IMR-90 (cell line): ENCODE data around the gene SH3GL2. TPM values are rescaled to one million over a fixed set of nuclear protein-coding genes. Genes with fewer than 3 reads are reported as not detected.

Experiments
- ATAC-seq: fragments of 200-7000 bp; cut with Tn5 transposase; 2 replicates; pipeline ENCODE4 v1.9.1; 2020; ENCODE audit warnings: low read depth, mild to moderate bottlenecking, moderate library complexity
- BruUV-seq: library from RNA; stranded (reverse); fragments of 400-500 nt; replicated peaks from 2 replicates; lab custom pipeline; 2021; lab: Mats Ljungman, UMichigan
- CTCF ChIA-PET: fragments of 300-600 bp; formaldehyde crosslinking; extraction: SDS; loops from one replicate; lab custom pipeline; 2021; ENCODE audit warnings: antibody characterized with exemption; lab: Yijun Ruan, JAX
- POLR2A ChIA-PET: fragments of 300-600 bp; sonication (Branson Sonifier 250); formaldehyde crosslinking; loops from one replicate; lab custom pipeline; 2022; ENCODE audit warnings: antibody characterized with exemption; ENCODE audit not compliant: unreplicated experiment; lab: Charles Lee
- DNase-seq: peaks from one replicate; pipeline ENCODE4 v3.0.0; 2013
- H2AFZ ChIP-seq: replicated peaks from 2 replicates; pipeline ENCODE3; 2013; ENCODE audit warnings: low read length, mild to moderate bottlenecking; ENCODE audit not compliant: poor library complexity
- H2AK5ac ChIP-seq: 2 replicates; pipeline ENCODE4 v1.6.1; 2013; ENCODE audit warnings: low read depth, low read length, inconsistent platforms
- H2AK9ac ChIP-seq: replicated peaks from 2 replicates; pipeline ENCODE3; 2013; ENCODE audit warnings: mild to moderate bottlenecking, low read depth, low read length, moderate library complexity; ENCODE audit not compliant: poor library complexity
- H2BK120ac ChIP-seq: 2 replicates; pipeline ENCODE4 v1.6.1; 2013; ENCODE audit warnings: low read depth, low read length, inconsistent platforms
- H2BK15ac ChIP-seq: 3 replicates; pipeline ENCODE4 v1.6.1; 2013; ENCODE audit warnings: low read depth, low read length, inconsistent platforms
- H2BK20ac ChIP-seq: 2 replicates; pipeline ENCODE4 v1.6.1; 2013; ENCODE audit warnings: low read depth, mild to moderate bottlenecking, inconsistent platforms, low read length, moderate library complexity
- H2BK5ac ChIP-seq: 2 replicates; pipeline ENCODE4 v1.6.1; 2013; ENCODE audit warnings: mild to moderate bottlenecking, low read depth, low read length, inconsistent platforms; ENCODE audit not compliant: poor library complexity, severe bottlenecking
- H3K14ac ChIP-seq: replicated peaks from 2 replicates; pipeline ENCODE4 v1.6.1; 2013; ENCODE audit warnings: low read depth, low read length, inconsistent platforms
- H3K18ac ChIP-seq: 2 replicates; pipeline ENCODE4 v1.6.1; 2013; ENCODE audit warnings: low read depth, low read length, control low read depth
- H3K23ac ChIP-seq: 2 replicates; pipeline ENCODE4 v1.6.1; 2013; ENCODE audit warnings: low read depth, low read length, inconsistent platforms
- H3K27ac ChIP-seq: 2 replicates; pipeline ENCODE4 v1.5.1; 2013; ENCODE audit warnings: mild to moderate bottlenecking, control low read depth, low read length; ENCODE audit not compliant: insufficient read depth
- H3K27me3 ChIP-seq: 2 replicates; pipeline ENCODE4 v1.6.1; 2013; ENCODE audit warnings: low read length; ENCODE audit not compliant: control insufficient read depth, insufficient read depth
- H3K36me3 ChIP-seq: 2 replicates; pipeline ENCODE4 v1.6.1; 2013; ENCODE audit warnings: low read length, mixed read lengths; ENCODE audit not compliant: control insufficient read depth, insufficient read depth
- H3K4ac ChIP-seq: 2 replicates; pipeline ENCODE4 v1.6.1; 2013; ENCODE audit warnings: low read depth, low read length, inconsistent platforms
- H3K4me1 ChIP-seq: 2 replicates; pipeline ENCODE4 v1.6.1; 2013; ENCODE audit warnings: low read length, mixed read lengths; ENCODE audit not compliant: control insufficient read depth, insufficient read depth
- H3K4me2 ChIP-seq: 2 replicates; pipeline ENCODE4 v1.6.1; 2013; ENCODE audit warnings: low read depth, mild to moderate bottlenecking, control low read depth, low read length, moderate library complexity
- H3K4me3 ChIP-seq: 2 replicates; pipeline ENCODE4 v1.5.1; 2013; ENCODE audit warnings: low read depth, mild to moderate bottlenecking, control low read depth, low read length, moderate library complexity; ENCODE audit not compliant: insufficient read depth
- H3K56ac ChIP-seq: 2 replicates; pipeline ENCODE4 v1.6.1; 2013; ENCODE audit warnings: low read length, inconsistent platforms; ENCODE audit not compliant: insufficient read depth; ENCODE audit errors: extremely low read depth
- H3K79me1 ChIP-seq, 2 experiments: 2 replicates each; pipeline ENCODE4 v1.6.1; 2013; ENCODE audit warnings: low read length in 2 of 2, inconsistent platforms in 1 of 2, low read depth in 1 of 2
- H3K9ac ChIP-seq: 2 replicates; pipeline ENCODE4 v1.6.1; 2013; ENCODE audit warnings: low read depth, low read length, control low read depth
- H3K9me1 ChIP-seq: 2 replicates; pipeline ENCODE4 v1.6.1; 2013; ENCODE audit warnings: low read length, inconsistent platforms; ENCODE audit not compliant: insufficient read depth
- H3K9me3 ChIP-seq: 2 replicates; pipeline ENCODE4 v1.6.1; 2013; ENCODE audit warnings: low read length; ENCODE audit not compliant: control insufficient read depth, insufficient read depth
- H4K20me1 ChIP-seq: 2 replicates; pipeline ENCODE4 v1.6.1; 2013; ENCODE audit warnings: low read length, inconsistent platforms; ENCODE audit not compliant: insufficient read depth
- H4K5ac ChIP-seq: 2 replicates; pipeline ENCODE4 v1.6.1; 2013; ENCODE audit warnings: mild to moderate bottlenecking, low read depth, low read length, control low read depth
- H4K8ac ChIP-seq, 2 experiments: 2 replicates each; pipeline ENCODE4 v1.6.1; 2013; ENCODE audit warnings: low read depth in 2 of 2, low read length in 2 of 2, control low read depth in 1 of 2, inconsistent platforms in 1 of 2
- H4K91ac ChIP-seq: 2 replicates; pipeline ENCODE4 v1.6.1; 2013; ENCODE audit warnings: low read depth, low read length, inconsistent platforms; ENCODE audit not compliant: insufficient read depth
- BHLHE40 ChIP-seq: fragments of 150-350 bp; IDR thresholded peaks from 2 replicates; pipeline ENCODE4 v1.6.1; 2016; ENCODE audit warnings: mild to moderate bottlenecking, low read depth, low read length
- CEBPB ChIP-seq: IDR thresholded peaks from 2 replicates; pipeline ENCODE4 v1.6.1; 2012; ENCODE audit warnings: low read depth, low read length, improper control_type of control experiment
- CHD1 ChIP-seq: IDR thresholded peaks from 2 replicates; pipeline ENCODE4 v1.6.1; 2012; ENCODE audit warnings: low read depth, low read length, improper control_type of control experiment
- CTCF ChIP-seq: conservative IDR thresholded peaks from 2 replicates; pipeline ENCODE4 v1.5.1; 2012; ENCODE audit warnings: mild to moderate bottlenecking, low read depth, low read length, improper control_type of control experiment
- MAFK ChIP-seq: IDR thresholded peaks from 2 replicates; pipeline ENCODE4 v1.6.1; 2012; ENCODE audit warnings: low read depth, low read length, improper control_type of control experiment
- MAZ ChIP-seq: IDR thresholded peaks from 2 replicates; pipeline ENCODE4 v1.6.1; 2012; ENCODE audit warnings: low read depth, mild to moderate bottlenecking, low read length, improper control_type of control experiment, moderate library complexity, borderline replicate concordance
- MXI1 ChIP-seq: IDR thresholded peaks from 2 replicates; pipeline ENCODE4 v1.6.1; 2012; ENCODE audit warnings: low read depth, mild to moderate bottlenecking, low read length, moderate library complexity, borderline replicate concordance
- NFE2L2 ChIP-seq: fragments of 150-350 bp; IDR thresholded peaks from 2 replicates; pipeline ENCODE4 v1.6.1; 2016; ENCODE audit warnings: low read depth, mild to moderate bottlenecking, low read length
- POLR2A ChIP-seq: IDR thresholded peaks from 2 replicates; pipeline ENCODE4 v1.6.1; 2012; ENCODE audit warnings: mild to moderate bottlenecking, low read depth, low read length
- RAD21 ChIP-seq: IDR thresholded peaks from 2 replicates; pipeline ENCODE4 v1.6.1; 2012; ENCODE audit warnings: low read length, improper control_type of control experiment
- RCOR1 ChIP-seq: IDR thresholded peaks from 2 replicates; pipeline ENCODE4 v1.6.1; 2012; ENCODE audit warnings: mild to moderate bottlenecking, low read length, improper control_type of control experiment; ENCODE audit not compliant: insufficient replicate concordance
- SMC3 ChIP-seq: fragments of 150-350 bp; IDR thresholded peaks from 2 replicates; pipeline ENCODE4 v1.6.1; 2016; ENCODE audit warnings: low read depth, mild to moderate bottlenecking, antibody characterized with exemption, low read length, moderate library complexity
- WGBS, 2 experiments: methylation state at CpG; one replicate each; pipeline versions ENCODE4 v1.1.5 to v1.1.7; 2013; ENCODE audit warnings: missing lambda C conversion rate in 2 of 2; ENCODE audit not compliant: insufficient read length in 1 of 2; ENCODE audit errors: extremely low coverage in 2 of 2; 5-methylcytosine and 5-hydroxymethylcytosine counted together
- dilution Hi-C: fragments of 300-500 bp; cut with HindIII; formaldehyde crosslinking; loops from one replicate; pipeline ENCODE4 v1.14.3; 2018; ENCODE audit warnings: low sequenced_read_pairs; ENCODE audit not compliant: unreplicated experiment
- in situ Hi-C: fragments of 300-500 bp; cut with MboI; formaldehyde crosslinking; loops from 3 replicates; pipeline ENCODE4 v1.14.3; 2019; ENCODE audit warnings: low sequenced_read_pairs, inconsistent platforms, mixed read lengths
- intact Hi-C: fragments of 100-400 bp; cut with micrococcal nuclease; formaldehyde crosslinking; loops from 2 replicates; pipeline ENCODE4 v1.10.0; 2022
- polyA plus RNA-seq, 3 experiments: library from polyadenylated mRNA; depleted of rRNA; stranded (reverse); fragments of >200 nt; gene quantifications; 2 replicates each; pipeline ENCODE4 v1.2.3, GENCODE V29; 2012; ENCODE audit warnings: low replicate concordance in 1 of 3
- total RNA-seq: library from RNA; depleted of rRNA; stranded (reverse); fragments of >200 nt; gene quantifications from 2 replicates; pipeline ENCODE4 v1.2.3, GENCODE V29; 2012
- TF ChIP-seq, protein P1 (sequence below): fragments of 150-350 bp; IDR thresholded peaks from 2 replicates; pipeline ENCODE4 v1.6.1; 2016; ENCODE audit warnings: low read depth, mild to moderate bottlenecking, low read length, moderate library complexity, borderline replicate concordance
- TF ChIP-seq, protein P2 (sequence below): fragments of 150-350 bp; IDR thresholded peaks from 2 replicates; pipeline ENCODE4 v1.6.1; 2017; ENCODE audit warnings: mild to moderate bottlenecking, antibody characterized with exemption, low read length, low read depth

SH3GL2 gene
- total and polyA plus RNA-seq, 2 of the 4 experiments (the other 2 are of a cell fraction), result under 0.01 to 0.05 TPM

DNA sequence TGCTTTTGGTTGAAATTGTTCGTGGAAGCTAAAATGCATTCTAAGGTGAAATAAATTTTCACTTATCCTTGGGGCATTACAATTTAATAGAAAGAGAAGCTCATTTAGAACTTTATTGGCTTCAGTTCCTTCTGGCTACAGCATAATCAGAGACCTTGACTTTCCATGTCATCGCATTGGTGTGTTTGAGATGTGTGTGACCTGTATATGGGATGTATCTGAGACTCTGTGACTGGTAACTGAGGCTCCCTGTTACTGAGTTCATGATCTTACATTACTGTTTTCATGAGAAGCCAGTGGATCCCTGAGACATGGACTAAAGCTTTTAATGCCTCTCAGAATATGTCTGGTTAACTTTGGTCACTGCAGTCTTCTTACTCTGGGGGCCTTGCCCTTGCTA, 32.5 kb downstream of the SH3GL2 start:
- TF ChIP-seq CEBPB (no peak), BHLHE40 (no peak), MAZ (no peak), SMC3 (no peak), POLR2A (no peak), RCOR1 (no peak), MAFK (no peak), CHD1 (no peak), RAD21 (no peak), MXI1 (no peak), NFE2L2 (no peak), CTCF (no peak)
- TF ChIP-seq, protein P1, sequence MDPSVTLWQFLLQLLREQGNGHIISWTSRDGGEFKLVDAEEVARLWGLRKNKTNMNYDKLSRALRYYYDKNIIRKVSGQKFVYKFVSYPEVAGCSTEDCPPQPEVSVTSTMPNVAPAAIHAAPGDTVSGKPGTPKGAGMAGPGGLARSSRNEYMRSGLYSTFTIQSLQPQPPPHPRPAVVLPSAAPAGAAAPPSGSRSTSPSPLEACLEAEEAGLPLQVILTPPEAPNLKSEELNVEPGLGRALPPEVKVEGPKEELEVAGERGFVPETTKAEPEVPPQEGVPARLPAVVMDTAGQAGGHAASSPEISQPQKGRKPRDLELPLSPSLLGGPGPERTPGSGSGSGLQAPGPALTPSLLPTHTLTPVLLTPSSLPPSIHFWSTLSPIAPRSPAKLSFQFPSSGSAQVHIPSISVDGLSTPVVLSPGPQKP, result no peak
- TF ChIP-seq, protein P2, sequence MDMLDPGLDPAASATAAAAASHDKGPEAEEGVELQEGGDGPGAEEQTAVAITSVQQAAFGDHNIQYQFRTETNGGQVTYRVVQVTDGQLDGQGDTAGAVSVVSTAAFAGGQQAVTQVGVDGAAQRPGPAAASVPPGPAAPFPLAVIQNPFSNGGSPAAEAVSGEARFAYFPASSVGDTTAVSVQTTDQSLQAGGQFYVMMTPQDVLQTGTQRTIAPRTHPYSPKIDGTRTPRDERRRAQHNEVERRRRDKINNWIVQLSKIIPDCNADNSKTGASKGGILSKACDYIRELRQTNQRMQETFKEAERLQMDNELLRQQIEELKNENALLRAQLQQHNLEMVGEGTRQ, result no peak
- Histone ChIP-seq H3K18ac (no peak overlapping the region), H2AK9ac (no peak overlapping the region), H3K9me3 (no peaks in the 10 kb centered on the region), H2AFZ (no peak overlapping the region), H3K4me2 (no peak overlapping the region), H3K9ac (no peak overlapping the region), H2BK120ac (no peak overlapping the region), H3K4me1 (peaks cover 4% of the 10 kb centered on the region), H4K91ac (no peak overlapping the region), H3K14ac (no peak overlapping the region), H2BK15ac (no peak overlapping the region), H3K4me3 (no peak overlapping the region), H3K36me3 (no peaks in the 10 kb centered on the region), H3K23ac (no peak overlapping the region), H3K4ac (no peak overlapping the region), H2BK20ac (no peak overlapping the region), H3K27me3 (peaks cover 4% of the 10 kb centered on the region; the same call in 1 of the 2 replicates), H3K79me1 (no peaks in the 10 kb centered on the region), H4K8ac (no peak overlapping the region), H2BK5ac (no peak overlapping the region), H4K5ac (no peak overlapping the region), H4K20me1 (no peaks in the 10 kb centered on the region), H3K9me1 (peaks cover 3% of the 10 kb centered on the region; the same call in 1 of the 2 replicates), H3K56ac (no peak overlapping the region), H2AK5ac (no peak overlapping the region), H3K27ac (no peak overlapping the region)
- DNase-seq (no peak), ATAC-seq (no peak)
- ChIA-PET POLR2A (no interaction called here), CTCF (no interaction called here)
- in situ Hi-C loops, result no loop called here
- no CpG with 5 or more reads among the region's 2 CpGs for WGBS, 2 experiments
- intact Hi-C loops, result loop anchor here (10.0 kb wide), 1 partner anchor 1437 kb away; no protein-coding TSS in a partner anchor
- dilution Hi-C loops, result no loop called here
- BruUV-seq, result no TSS peak
